CD4-positive, alpha-beta T cell treated with Interferon alpha-2 for 1 hour (primary cell): ENCODE results near the gene TCTA.

Source experiments
- DNase-seq, 2 donors: peaks; one replicate each; pipeline ENCODE4 v3.0.0-alpha.2; 2020 to 2022

TCTA gene

DNA sequence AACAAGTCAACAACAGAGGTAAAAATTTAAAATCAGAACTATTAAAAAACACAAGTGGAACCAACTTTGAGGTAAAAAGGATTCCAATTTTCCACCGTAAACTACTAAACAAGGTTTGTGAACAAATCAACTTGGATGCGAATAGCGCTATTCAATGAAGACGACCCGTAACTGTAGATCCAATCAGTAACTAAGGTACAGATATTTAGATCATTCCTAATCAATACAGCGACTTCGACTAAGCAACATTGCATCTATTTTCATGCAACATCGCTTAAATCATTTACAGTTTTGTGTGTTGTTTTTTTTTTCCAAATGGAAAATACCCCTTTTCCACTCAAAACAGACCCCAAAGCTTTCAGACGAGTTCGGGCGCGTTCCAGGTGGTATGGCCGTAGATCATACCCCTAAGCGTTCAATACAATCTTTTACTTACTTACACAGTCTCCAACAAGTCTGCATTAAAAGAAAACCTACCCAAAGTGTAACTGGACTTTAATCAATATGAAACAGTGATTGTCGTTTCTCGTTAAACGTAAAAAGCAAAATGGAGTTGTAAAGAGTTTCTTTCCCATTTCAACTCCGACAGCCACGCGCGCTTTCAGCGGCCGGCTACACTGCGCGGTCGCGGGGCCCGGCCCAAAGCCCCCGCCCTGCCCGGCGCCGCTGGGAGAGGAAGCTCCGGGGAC is 1.2 kb upstream of the TCTA start:
- DNase-seq = no peak

DNA sequence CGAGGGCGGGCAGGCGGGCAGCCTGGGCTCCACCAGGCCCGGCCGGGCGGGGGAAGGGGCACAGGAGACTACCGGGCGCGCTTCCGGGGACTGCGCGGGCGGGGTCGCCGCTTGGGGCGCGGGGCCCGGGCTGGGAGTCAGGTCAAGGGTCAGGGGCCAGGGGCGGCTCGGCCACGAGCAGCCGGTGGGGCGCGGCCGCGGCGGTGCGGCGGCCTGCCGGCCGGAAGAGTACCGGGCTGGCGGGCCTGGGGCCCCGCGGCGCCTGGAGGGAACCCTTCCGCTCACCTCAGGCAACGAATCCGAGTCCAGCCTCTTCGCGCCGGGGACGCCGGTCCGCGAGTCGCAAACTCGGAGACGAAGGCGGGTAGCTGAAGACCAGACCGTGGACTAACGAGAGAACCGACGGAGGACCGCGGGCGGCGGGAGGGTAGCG is 672 bp upstream of the TCTA start:
- DNase-seq = peak; percentile 54 to 70

DNA sequence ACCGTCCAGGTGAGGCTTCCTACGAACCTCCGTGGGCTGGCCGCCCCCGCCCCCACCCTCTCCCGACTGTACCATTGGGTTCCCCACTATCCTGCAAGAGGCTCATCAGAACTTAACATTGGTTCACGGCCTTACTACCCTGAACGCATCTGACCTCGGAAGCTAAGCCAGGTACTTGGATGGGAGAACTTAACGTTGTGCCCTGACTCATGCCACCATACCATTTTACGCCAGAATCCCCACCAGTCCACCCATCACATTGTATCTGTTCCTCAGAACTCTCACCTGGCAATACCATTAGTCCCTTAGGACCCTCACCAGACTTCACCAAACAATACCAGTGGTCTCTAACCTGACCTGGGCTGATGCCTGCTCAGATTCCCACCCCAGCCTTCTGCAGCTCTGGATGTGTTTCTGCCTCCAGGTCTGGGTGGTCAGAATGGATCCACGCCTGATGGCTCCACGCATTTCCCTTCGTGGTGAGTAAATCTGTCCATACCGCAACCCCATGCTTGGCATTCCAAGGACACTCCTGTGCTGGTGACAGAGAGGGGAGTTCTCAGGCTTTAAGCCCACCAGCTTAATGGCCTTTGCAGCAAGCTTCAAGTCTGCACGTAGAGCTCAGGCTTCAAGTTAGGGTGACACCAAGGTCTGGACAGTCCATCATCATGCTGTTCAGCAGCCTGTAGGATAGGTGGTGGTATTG is 562 bp downstream of the TCTA start:
- DNase-seq = no peak

DNA sequence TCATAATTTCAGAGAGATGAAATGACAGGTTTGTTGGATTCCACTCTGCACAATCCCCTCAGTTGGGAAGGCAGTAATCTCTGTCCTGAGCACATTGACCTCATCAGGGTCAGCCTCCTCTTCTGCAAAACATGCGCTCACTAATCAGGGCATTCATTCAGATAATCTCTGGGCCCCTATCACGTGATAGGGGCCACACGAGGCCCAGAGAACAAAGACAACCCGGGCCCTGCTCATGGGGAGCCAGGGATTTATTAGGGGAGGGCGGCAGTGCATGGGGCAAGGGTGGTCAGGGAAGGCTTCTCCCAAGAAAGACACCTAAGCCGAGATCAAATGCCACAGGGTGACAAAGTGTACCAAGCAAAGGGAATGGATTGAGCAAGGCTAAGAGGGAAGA is 1.1 kb downstream of the TCTA start:
- no peak for DNase-seq

DNA sequence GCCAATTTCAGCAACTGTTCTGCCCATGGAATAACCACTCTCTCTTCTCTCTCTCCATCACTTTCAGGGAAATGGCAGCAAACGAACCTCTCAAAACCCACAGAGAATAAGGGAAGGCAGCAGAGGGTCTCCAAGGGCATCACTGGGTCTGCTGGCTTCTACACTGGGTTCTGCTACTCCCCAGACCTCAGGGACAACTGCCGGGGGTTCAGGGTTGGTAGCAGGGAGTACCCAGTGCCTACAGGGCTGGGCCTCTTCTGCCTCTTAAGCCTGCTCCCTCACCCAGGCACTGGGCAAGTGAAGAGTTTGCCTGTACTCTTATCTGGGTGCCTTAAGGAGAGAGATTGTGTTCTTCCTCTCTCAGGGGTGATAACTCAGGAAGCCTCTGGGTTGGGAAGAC is 2.5 kb downstream of the TCTA start:
- no peak for DNase-seq

DNA sequence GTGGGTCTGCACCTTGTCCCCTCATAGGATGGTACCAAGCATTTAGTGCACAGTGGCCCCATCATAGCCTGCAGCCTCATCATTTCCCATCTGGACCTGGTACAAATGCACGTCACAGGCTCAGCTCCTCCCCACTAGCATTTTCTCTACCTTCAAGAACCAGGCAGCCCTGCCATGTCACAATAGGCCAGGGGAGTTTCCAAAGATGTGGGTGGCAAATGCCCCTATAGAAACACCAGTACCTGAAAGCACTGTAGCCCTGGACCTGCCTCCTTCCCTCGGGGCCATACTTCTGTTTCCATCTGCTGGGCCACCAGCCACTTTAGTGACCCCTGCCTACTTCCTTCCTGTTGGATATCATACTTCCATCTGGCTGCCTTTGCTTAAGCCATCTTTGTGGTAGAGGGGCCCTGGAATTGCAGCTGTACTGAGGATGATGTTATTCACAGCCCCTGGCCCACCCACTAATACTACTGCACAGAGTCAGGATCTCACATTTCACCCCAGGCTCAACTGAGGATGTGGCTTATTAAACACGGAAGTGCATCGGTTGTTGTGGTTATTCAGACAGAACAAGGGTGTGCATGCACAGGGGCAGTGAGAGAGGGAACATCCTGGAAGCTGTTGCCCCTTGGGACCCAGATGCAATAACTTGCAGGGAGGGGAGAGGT is 3.8 kb downstream of the TCTA start:
- peak; percentile 81 to 86 for DNase-seq

DNA sequence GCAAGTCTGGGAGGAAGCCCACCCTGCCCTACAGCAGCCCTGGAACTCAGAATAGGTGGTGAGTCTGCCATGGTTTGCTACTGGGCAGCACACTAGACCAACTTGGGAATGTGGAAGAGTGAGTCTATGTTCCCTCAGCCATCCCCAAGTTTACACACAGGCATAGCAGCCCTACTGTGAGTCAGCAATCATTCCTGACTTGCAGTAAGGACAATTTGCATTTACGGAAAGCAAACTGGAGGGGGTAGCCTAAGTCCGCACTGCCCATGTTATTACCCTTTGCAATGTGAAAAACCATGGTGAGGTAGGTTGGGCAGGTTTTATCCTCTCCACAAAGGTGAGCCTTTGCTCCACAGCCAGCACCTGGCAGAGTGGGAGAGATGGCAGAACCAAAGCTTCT is 4.6 kb downstream of the TCTA start:
- DNase-seq = no peak

DNA sequence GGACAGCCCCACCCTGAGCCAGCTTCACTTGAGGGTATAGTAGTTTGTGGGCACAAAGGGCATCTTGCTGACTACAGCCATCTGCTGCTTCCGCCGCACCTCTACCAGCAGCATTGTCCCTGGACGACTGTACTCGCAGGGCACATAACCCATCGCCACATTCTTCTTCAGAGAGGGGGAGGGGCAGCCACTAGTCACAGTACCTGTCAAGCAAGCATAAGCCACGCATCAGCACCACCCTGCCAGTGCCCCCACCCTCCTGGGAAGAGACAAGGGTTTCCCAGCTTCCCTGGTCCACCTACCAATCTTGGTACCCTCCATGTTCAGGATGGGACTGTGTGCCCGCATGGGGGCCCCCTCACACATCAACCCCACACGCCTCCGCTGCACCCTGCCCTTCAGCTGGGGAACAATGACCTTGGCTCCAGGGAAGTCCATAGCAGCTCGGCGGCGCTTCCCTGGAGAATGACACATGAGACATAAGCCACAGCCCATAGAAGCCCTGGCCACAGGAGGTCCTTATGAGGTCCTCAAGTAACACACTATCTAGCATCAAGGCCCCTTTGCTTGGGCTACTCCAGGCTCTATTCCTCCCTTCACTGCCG is 5.4 kb downstream of the TCTA start:
- no peak for DNase-seq

DNA sequence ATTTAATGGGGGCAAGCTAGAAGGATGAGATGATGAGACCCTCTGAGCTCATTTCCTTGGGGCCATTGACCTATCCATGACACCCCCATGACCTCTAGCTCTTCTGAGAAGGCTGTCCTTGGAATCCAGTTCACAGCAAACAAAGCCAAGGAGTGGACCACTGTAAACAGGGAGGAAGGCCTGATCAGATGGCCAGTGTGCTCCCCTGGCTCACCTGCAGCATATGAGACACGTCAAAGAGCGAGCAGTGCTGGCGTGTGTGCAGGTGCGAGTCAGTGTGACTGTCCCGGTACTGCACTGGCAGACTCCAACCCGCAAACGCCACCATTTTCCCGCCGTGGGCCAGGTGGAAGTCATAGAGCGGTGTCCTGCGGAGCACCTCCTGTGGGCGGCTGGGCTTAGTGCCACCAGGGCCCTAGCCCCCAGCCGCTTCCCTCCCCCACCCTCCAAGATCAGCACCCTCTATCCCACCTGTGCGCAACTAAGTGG is 9.7 kb downstream of the TCTA start:
- no peak for DNase-seq

DNA sequence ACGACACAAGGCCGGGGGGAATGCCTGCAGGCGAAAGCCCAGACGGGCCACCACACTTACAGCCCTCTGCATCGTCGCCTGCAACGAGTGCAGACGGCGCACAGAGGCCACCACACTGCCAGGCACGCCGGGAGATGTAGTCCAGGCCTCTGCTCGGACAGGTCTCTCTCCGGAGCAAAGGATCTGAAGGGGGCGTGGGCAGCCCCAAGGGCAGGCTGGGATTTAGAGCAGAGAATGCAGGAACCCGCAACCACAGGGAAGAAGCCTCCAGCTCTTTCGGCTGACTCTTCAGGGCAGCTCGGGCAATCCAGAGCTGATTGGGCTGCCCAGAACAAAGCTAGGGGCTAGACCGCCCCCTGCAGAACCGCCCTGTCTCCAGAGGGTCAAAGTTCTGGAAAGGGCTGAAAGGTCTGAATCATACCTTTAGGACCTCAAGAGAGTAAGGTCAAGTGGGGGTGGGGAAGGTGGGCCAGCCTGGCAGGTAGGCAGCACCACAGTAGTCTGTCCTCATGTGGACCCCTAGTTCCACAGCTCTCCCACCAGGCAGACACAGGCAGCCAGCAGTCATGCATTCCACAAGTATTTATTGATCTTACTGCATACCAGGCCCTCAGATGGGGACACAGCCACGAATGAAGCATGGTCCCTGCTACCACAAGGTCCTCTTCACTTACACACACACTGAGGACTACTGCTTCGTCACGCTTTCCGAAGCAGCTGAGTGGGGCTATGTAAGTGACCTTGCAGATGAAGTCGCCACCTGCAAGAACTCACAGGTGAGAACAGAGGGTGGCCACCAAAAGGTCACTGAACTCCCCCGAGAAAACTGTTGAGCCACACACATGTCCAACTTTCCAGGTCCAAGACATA is 10.4 kb downstream of the TCTA start, which contains the start of gene AMT:
Gene AMT (minus strand): TSS at position 95 of the 870 bp plus-strand sequence. CDS start 23 bp downstream, at position 72.
- DNase-seq = no peak

DNA sequence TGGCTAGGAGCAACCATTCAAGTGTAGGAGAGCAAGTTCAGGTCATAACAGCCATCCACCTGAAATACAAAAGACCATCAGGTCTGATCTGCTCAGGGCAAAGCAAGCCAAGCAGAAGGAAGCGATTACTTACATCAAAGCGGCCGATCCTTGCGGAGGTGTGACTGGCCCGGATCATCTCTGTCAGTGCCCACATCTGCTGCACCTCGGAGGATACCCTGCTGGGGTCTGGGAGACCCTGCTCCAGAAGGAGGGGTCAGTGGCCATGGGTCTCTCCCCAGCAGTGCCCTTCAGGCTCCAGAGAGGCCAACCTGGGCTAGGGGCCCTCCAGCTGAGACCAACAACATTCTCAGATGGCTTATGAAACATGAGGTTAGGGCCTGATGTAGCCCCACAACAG is 12.6 kb downstream of the TCTA start:
- no peak for DNase-seq

DNA sequence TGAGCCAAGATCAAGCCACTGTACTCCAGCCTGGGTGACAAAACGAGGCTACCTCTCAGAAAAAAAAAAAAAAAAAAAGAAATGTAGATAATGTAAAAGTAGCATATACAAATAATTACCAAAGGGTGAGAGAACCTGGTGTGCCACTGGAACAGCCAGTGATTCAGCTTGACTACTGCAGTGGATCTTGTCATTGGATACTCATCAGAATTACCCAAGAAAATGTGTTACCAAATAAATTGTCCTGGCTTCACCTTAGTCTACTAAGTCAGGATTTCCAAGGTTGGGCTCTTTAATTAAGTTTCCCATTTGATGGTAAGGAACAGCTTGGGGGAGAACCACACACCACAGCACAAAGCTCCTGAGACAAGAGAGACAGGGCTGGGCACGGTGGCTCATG is 15.4 kb downstream of the TCTA start:
- no peak for DNase-seq

DNA sequence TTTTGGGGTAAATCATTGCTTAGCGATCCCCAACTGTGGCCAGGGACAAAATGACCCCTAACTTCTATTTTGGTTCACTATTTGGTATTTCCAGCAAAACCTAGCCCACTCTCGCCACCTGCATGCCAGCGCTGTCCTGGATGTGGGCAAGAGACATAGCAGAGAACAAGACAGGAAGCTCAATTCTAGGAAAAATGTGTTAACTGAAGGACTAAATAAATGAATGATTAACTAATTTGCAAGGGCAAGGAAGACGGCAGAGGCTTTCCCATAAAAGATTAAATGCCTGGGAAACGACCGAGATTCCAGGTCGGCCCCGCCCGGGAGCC is 16.5 kb downstream of the TCTA start:
- DNase-seq = no peak

DNA sequence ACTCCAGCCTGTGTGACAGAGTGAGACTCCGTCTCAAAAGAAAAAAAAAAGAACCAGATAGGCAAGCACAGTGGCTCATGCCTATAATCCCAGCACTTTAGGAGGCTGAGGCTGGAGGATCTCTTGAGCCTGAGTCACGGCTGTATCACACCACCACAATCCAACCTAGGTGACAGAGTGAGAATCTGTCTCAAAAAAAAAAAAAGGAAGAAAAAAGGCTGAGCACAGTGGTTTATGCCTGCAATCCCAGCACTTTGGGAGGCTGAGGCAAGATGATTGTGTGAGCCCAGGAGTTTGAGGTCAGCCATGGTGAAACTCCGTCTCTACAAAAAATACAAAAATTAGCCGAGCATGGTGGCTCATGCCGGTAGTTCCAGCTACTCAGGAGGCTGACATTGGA is 22.5 kb downstream of the TCTA start:
- no peak for DNase-seq

DNA sequence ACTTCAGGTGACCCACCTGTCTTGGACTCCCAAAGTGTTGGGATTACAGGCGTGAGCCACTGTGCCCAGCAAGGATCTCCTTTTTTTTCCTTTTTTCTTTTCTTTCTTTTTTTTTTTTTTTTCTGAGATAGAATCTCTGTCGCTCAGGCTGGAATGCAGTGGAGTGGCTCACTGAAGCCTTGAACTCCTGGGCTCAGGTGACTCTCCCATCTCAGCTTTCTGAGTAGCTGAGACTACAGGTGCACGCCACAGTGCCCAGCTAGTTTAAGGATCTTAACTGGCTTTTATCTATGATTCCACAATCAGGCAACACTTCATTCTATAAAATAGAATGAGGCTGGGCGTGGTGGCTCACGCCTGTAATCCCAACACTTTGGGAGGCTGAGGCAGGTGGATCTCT is 33.2 kb downstream of the TCTA start:
- DNase-seq = no peak

DNA sequence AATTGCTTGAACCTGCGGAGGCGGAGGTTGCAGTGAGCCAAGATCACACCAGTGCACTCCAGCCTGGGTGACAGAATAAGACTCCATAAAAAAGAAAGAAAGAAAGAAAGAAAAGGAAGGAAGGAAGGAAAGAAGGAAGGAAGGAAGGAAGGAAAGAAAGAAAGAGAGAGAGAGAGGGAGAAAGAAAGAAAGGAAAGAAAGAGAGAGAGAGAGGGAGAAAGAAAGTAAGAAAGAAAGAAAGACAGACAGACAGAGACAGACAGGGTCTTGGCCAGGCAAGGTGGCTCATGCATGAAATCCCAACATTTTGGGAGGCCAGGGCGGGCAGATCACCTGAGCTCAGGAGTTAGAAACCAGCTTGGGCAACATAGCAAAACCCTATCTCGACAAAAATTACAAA is 41.4 kb downstream of the TCTA start:
- DNase-seq = no peak

DNA sequence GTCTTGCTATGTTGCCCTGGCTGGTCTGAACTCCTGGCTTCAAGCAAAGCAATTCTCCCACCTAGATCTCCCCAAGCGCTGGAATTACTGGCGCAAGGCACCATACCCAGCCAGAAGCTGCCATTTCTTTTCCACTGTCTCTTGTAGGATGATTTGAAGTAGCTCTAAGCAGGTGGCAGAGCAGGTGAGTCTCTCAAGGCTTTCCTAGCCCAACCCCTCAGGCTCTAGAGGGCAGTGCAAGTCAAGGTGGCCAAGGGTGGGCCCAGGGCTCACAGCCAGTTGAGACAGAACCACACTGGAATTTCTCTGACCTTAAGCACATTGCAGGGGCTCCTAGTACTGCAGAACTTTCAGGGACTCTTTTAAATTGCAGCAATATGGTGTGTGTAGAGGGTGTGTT is 42.2 kb downstream of the TCTA start:
- DNase-seq = no peak

DNA sequence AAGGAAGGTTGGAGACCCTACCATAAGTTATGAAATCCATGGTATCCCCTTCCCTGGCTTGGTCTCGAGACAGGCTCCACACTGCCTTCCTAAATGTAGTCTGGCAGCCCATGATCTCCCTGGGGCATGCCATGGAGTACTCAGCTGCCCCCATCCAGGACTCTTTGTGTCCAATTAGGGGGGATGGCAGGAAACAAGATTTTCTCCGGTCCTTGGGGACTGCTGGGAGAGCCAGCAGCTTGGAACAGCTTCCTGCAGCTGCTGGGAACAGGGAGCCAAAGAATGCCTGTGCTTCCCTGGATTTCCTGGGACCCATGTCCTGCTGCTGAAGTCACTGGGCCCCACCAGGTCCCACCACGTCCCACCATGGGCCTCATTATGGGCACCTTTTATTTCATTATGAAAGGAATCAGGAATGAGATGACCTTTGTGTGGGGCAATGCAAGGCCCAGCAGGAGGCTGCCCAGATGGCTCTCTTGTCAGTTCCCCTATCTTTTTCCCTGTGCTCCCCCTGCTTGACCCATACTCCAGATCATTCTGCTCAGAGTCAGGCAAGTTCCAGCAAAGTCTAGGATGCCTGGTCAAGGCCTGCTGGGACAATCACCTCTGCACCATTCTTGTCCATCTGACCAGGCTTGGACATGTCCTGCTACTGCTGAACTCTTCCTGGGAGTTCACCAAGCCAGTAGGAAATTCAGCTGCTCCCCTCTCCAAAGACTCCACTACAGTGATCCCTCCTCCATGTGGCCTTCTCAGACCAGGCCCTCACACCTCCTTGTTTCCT is 42.9 kb downstream of the TCTA start:
- no peak for DNase-seq

DNA sequence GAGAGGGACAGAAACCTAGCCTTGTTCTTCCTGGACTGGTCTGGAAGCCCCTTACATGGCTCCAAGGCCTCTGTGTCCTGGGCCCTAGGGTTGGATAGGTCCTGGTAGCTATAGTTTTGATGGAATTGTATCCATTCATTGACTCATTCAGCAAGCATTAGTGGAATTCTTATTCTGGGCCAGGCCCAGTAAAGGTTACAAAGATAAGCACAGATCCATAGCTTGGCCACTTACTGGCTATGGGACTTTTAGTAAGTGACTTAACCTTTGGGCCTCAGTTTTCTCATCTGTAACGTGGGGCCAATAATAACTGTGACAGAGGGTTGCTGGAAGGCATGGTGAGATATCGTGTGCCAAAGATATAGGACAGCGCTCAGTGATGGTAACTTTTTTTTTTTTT is 44.2 kb downstream of the TCTA start:
- DNase-seq = no peak

DNA sequence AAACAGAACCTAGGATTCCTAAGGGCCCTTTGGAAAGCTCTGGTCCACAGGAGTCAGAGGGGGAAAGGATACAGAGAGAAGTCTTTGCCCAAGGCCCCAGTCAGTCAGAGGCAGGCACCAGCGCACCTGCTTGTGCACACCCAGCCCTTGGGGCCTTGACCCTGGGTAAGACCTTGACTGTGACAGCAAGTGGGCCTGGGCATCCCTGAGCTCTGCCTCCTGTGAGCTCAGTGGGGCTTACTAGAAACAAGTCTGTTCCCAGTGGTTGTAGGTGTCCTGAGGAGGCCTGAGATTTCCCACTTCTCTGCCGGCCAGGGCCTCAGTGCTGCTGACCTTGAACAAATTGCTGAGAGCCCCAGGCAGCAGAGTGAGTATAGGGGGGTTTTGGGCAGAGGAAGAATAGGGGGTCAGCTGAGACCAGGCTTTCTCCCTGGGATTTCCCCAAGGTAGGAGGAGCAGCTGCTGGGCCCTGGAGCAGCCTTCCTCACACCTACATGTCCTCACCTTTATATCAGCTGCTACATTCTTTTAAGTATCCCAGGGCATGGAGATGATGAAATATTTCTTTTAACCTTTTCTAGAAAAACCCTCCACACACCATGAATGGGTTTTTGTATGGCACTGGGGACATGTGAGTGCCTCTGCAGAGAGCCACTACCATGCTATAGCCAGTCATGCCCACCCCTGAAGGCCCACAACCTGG is 48.1 kb downstream of the TCTA start:
- DNase-seq = no peak

DNA sequence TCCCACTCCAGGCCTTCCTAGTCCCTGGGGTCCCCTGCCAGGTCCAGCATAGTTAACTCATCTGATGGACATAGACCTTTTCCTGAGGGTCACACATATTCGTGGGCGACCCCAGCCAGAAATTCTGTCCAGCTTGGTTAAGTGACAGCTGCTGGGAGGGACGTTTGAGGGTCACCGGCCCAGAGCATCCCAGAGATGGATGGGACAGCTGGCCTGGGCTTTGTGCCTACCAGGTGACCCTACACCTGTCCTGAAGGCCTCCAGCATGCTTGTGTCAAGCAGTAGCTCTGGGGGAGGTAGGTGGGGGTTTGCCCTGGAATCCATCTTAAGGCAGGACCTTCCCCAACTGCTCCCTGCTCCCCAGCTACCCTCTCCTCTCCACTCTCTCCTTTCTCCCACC is 48.7 kb downstream of the TCTA start:
- no peak for DNase-seq
